ENCODE results near the gene PTPRR.
"Not testable (repeated sequence)": the region's sequence is repeated elsewhere in the genome, so short reads cannot be mapped to it uniquely, and the experiment has no call there.

Gene PTPRR

DNA sequence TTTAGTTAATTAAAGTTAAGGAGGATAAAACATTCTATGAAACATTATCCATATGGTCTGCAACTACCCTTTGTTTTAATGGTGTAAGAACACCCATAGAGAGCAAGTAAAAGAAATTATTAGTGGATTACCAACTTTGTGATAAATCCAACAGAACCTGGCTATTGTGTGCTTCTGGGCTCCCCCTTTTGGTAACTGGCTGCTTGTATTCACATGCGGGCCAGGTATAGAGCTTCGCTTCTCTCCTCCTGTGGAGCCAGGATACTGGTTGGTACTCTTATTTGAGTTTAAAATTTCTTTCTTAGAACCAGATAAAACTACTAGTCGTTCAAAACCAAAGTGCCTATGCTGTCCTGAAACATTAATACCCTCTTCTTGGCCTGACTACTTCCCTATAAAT is 81.0 kb downstream of the PTPRR start:
- no peak for DNase-seq

DNA sequence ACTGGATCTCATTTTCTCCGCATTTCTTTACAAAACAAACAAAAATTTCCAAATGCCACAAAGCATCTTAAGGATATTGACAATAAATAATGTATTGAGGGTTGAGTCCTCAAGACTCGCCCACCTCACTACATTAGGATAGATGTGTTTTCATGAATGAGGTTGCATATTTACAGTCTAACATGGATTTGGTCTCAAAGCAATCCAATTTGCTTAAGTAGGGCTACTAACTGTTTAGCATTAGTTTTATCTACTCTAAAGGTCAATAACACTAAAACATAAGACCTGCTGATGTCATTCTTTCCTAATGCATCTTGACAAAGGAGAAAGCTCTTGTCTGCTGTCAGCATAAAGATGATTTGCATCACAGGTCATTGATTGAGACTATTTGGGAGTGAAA is 82.4 kb downstream of the PTPRR start:
- no peak for DNase-seq

DNA sequence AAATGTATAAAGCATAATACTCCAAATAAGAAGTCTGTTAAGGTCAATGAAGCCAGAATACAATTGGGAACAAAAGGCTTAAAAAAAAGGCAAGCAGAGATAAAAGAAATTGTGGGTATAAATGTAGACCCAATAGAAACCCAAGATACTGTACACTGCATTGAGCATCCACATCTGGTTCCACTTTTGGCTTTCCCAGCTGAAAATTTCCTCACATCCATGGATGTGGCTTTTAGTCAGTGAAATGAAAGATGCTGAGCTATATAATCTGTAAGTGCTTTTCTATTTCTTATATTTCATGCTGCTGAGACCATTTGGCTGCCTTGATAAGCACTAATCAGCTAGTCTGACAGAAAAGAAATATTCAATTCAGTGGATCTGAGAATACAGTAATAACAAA is 83.5 kb downstream of the PTPRR start:
- DNase-seq: no peak

DNA sequence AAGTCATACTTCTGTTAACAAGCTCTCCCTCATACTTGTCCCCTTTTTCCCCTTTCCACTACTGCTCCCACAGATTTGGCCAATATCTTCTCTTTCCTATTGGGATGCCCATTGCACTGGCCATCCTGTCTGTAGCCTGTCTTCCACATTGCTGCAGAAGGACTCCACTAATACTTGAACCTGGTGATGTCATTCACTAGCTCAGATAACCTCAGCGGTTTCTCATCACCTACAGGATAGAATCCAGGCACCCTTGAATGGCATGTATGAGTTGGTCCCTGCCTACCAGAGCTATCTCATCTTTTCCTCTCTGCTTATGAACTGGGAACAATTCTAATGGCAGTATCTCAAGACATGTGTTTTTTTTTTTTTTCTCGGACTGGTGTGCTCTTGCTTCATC is 84.6 kb downstream of the PTPRR start:
- DNase-seq: no peak

DNA sequence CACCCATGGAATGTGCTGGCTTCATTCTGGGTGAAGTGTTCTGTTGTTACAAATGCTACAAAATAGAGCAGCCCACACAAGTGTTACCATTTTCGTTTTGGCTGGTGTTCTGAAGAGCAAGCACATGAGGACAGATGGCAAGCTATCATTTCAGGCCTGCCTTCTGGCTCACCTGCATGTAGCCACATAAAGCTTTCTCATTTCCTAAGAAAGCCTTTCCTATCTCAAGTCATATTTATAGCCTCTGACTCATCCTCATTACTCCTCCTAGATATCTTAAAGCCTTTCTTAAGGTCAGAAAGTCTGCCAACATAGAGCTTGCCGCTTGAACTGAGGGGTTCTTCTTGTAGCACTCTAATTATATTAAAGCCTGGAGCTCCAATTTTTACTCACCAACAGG is 89.0 kb downstream of the PTPRR start:
- DNase-seq: no peak

DNA sequence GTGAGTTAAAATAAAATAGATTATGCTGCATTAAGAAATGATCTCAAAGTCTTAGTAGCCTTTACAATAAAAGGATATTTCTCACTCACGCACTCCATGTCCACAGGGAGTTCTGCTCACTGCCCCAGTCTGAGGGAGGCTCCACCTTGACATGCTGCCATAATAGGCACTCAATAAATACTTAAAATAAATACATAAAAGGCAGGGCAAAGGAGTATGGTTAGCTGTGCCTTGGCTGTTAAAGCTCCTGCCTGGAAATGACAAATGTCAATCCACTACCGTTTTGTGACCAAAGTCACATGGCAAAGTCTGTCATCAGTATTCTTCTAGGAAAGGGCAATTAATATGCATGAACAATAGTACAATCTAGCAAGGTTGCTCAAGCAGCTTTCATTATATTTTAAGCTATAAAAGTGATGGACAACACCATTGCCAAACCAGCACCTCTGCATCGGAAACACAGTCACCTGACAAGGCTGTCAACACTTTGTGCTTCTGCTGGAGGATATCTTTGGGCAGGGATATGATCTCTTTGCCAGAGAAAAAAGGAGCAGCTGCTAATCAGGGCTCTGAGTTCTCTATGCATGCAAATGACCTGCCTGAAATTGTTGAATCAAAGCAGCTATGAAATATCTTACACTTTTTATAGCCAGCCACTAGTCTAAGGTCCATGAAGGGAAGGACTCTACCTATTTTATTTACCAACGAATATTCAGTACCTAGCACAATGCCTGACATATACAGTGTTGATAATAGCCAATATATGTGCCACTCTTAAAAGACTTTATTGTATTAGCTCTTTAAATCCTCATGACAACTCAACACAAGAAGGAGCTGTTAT is 90.1 kb downstream of the PTPRR start:
- DNase-seq: no peak

DNA sequence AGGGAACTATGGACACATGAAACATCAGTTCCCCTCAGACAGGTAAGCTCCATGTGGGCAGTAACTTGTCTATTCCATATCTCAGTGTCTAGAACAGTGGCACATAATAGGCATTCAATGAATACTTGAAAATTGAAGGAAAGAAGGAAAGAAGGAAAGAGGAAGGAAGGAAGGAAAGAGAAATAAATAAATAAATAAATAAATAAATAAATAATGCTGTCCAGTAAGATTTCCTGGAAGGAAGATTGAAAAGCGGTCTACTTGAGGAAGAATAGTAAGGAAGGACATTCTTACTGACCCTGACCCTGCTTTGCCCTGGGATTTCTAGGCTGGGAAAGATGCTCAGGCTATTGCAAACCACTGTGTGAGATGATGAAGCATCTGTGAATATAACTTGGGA is 91.5 kb downstream of the PTPRR start:
- no peak for DNase-seq

DNA sequence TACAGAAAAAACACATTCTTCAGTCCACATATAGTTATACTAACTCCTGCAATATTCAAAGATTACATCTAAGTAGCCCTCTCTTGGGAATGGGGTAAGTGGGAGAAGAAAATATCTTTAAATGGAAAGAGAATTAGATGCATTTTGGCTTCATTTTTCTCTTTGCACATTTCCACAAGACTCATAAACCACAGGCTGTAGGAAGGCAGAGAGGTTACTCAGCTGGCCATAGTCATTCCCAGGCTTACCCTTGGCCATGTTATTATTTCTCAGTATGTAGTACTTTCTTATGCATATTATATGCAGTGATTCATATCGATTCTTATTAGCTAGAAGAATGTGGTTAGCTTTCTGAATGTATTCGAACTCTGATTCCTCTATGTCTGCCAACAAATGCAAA is 92.2 kb downstream of the PTPRR start:
- DNase-seq: no peak

DNA sequence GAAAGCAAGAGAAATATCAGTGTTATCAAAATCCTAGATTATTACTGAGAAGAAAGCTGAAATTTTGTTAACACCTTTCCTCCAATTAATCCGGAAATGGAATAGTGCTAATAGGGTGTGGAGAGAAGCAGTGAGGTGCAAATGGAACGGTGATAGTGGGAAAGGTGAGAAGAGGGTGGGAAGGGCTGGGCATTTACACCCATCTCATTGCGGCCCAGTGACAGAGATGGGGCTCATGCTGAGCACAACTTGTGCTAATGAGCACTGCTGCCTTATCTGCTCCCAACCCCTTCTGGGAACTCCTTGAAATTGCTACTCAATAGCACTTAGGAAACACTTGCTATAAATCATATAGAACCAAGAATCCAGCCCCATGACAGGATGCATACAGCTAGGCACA is 94.4 kb downstream of the PTPRR start:
- DNase-seq: no peak

DNA sequence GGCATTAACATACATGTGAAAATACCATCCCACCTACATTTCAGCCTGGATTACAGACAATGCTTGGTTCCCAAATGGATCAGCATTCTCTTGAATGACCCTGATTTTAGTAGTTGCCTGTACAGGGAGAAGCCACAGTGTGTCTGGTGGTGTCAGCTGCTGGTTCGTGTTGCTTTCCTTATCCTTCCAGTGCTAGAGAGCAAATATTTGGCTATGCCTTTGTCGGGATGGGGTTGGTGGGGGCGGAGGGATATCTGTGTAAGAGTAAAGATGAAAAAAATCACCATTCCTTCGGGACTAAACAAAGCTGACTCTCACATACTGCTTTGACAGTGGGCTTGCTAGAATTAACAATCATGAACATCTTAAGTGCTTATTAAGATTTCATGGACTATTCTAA is 96.0 kb downstream of the PTPRR start:
- DNase-seq: no peak

DNA sequence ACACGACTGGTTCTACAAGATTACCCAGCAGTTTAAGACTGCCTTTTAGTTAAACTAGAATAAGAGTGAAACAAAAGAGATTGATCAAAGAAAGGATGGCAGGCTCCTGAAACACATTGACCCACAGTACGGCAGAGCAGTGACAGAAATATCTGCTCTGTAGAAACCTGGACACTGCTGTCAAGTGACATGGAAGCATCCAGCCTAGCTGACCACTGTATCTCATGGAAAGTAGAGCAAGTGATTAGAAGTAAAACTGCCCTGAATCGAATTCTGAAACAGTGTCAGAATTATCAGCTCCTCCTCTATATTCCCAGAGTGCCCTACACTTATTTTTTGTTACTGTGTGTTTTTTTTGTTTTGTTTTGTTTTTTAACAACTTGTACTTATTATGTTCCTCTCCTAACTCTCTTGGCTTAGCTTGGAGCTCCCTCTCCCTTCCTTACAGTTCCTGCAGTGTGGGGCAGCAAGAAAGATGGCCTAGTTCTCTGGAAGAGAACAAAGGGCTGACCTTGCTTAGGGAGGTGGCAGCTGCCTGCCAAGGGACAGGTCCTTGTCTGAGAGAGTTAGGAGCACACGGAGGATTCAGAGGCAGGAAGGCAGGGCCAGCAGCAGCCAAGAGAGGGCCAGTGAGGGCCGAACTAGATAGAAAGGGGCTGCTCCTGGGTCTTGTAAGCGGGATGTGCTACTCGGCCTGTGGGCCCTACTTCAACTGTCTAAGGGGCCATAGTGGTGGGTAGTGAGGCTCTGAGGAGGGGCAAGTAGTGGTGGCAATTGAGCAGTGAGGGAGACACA is 97.2 kb downstream of the PTPRR start:
- DNase-seq: no peak

DNA sequence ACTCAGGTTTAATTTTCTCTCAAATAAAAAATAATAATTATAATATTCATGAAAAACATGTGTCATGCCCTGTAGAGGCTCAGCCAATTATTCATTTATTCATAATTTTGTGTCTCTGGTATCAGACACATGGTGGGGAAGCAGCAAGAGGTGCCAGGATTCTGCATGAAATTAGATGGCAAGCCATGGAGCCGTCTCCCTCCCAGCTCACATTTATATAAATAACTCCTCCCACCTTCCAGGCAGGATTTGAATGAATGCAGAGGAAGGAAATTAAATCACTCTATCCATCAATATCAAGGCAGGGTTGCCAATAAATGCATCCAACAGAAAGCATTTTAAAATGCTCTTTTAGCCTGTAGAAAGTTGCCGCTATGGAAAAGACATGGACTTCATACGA is 98.1 kb downstream of the PTPRR start:
- no peak for DNase-seq

DNA sequence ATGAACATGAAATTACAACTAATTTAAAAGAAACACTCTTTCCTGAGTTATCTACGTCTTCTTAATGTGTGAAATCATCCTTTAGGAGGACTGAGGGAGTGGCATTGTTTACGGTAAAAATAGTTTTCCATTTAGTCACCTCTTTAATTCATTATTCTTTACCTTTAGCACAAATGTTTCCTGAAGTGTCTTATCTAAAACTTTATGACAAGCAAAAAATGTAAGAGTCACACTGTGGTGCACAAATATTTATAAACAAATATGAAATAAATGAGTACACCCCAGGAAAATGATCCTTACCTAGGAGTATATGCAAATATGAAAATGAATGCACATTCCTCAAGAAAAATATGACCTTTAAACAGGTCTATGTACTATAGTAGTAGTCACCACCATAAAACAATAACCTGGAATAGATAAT is 104.6 kb downstream of the PTPRR start:
- DNase-seq: no peak

DNA sequence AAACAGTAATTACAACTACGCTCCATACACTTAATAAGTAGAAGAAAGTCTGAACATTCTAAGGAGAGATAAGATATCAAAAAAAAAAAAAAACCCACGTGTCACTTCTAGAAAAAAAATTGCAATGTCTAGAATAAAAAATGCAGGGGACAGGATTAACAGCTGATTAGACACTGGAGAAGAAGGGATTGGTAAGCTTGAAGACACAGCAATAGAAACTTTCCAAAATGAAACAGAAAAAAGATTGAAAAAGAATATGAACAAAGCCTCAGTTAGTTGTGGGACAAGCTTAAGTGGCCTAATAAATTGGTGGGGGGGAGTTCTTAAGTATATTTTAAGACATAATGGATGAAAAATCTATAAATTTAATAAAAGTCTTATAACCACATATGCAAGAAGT is 105.5 kb downstream of the PTPRR start:
- no peak for DNase-seq

DNA sequence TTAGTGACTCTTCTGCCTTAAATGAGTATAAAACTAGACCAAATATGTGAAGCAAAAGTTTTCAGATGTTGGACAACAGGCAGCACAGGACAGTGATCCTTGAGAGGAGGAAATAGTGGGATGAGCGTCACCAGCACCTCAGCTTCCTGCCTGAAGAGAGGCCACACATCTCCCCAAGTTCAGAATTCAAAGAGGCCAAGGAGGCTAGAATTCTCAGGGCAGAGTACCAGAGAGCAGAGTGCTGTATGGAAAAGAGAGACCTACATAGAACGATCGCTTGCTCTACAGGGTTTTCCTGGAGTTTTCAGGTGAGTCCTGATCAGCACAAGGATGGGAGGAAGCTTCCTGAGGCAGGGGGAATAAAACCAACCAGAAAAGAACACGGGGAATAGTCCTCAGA is 107.0 kb downstream of the PTPRR start:
- DNase-seq: no peak

DNA sequence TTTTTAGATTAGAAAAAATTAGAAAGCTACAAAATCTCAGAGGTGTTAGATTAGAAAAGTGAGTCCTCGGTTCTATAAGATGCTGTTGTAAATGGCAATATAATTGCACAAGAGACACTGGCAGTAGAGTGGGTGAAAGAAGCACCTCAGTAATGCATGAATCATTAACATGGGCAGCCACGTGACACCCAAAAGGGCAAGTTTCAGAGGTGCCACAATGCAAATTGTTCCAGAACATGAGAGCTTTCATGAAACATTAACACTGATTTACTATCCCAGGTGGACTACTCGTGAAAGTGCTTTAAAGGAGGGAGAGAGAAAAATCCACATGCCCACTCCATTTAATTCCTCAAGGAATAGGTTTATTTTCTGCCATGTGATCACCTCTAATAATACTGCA is 108.4 kb downstream of the PTPRR start:
- no peak for DNase-seq

DNA sequence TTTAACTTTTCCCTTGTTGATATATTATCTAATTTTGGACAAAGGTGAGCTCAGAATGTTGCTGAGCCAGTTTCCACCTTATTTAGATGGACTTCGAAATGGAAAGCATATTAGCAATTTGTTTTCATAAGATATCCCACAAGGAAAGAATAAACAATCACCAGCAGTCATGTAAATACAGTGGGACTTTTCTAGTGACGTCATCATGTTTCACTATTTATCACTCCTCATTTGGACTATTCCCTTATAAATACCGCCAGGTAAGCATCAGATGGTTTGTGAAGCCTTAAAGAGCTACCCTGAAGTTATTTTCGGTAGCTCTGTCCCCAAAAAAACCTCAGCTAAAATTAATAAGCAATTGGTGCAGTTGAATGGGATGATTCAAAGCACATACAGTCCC is 110.7 kb downstream of the PTPRR start:
- no peak for DNase-seq

DNA sequence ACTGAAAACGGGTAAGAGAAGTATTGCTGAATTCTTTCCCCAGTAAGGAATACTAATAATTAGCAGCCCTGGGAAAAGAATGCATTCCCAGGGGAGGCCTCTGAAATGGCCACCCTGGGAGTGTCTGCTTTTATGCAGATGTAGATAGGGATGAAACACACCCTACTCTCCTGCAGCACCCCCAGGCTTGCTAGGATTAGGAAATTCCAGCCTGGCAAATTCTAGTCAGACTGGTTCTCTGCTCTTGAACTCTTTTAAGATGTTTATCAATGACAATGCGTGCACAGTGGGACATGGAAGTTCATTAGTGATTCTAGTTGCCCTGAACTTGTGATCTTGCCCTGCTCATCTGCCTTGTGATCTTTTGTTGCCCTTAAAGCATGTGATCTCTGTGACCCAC is 112.5 kb downstream of the PTPRR start:
- DNase-seq: not testable (repeated sequence)

DNA sequence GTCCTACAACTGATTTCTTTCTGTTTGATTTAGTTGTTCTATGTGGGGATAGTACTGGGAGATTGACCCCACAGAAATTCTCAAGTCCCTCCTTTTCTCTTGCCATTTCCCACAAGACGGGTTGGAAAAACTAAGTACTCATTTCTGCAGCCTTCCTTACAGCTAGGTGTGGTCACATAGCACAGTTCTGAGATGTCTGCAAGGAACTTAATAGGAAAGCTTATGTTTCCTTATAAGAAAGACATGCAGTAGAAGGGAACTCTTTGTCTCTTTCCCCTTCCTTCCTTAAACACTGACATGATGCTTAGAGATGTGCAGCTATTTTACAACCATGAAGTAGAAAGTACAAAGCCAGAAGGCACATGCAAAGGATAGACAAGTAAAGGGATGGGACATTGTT is 113.7 kb downstream of the PTPRR start:
- DNase-seq: no peak

DNA sequence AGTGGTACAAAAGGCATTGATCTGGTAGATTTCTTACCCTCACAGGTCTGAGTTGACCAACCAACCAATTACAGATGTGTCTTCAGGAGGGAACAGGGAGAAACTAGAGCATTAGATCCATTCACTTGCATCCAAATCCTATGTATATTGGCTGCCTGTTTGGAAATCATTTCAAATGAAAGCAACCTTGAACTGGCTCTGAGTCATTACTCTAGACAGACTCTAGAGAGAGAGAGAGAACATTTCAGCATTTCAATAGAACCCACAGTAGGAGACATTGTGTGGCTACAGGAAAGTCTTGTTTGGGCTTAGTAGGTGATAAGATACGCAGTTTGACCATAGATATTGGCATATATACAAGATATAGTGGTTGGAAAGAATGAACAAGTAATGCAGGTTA is 114.5 kb downstream of the PTPRR start:
- no peak for DNase-seq

DNA sequence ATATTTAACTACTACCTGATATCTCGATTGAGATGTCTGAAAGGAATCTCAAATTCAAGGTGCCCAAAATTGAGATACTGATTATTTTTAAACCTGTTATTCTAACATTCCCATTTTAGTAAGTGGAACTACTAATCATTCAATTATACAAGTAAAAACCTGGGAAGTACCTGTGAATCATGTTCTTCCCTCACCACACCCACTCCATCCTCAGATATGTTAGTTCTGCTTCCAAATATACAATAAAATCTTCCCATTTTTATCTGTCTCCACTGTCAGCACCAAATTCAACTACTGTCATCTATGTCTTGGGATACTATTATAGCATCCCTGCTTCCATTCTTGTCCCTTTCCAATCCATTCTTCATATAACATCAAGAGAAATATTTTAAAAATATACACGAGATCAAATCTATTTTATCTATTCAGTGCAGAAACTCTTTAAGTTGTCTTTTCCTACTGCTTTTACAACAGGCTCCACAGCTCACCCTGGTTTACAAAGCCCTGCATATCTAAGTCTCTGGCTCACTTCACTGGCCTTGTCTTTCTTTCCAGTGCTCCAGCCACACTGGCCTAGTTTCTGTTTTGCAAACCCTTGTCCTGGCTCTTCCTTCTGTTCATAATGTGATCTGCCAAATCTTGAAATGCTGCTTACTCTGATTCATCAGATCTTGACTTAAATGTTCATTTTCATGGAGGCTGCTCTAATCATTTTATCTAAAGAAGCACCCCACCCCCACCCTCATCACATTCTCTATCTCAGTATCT is 122.3 kb downstream of the PTPRR start:
- no peak for DNase-seq

DNA sequence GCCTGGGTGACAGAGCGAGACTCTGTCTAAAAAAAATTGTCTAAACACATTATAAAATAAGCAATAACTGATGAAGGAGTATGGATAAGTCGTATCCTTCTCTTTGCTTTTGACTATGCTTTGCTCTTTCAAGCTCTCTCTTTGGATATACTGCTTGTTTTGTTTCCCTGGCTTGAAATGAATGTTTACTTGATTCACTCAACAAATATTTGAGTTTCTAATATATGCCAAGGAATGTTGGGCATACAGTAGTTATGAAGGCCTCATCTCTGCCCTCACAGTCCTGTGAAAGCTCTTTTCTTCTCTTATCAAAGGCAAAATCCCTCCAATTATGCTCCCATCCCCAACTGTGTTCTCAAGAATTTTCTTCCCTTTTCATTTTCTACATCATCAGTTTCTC is 123.5 kb downstream of the PTPRR start:
- no peak for DNase-seq

DNA sequence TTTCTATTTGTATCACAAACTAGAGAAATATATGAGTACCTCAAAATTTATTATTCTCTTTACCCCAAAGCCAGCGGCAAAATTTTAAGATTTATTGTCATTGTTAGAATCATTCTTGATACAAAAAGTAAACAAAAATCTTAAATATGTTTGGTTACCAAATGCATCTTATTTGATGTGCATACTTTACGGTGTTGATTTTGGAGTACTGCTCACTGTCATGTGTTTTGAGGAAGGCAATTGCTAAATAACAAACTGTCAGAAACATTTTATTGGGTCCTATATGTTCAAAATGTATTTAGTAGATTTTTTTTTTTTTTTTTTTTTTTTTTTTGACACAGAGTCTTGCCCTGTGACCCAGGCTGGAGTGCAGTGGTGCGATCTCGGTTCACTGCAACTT is 124.9 kb downstream of the PTPRR start:
- DNase-seq: no peak

DNA sequence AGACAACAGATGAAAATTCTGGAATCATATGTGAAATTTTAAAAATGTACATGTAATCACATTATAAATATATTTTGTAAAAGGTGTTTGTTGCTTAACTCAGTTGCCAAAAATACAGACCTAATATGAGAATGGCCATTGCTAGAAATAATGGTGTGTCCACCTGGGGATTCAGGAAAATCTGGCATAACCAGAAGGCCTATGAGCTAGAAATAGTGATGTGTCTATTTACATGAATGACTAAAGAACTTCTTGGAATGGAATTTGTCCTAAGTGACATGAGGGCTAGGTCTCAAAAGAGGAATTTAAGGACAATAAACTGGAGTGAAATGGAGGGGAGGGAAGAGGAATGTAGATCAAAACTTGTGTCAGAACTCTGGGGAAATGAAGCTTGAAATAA is 126.4 kb downstream of the PTPRR start:
- no peak for DNase-seq

Data from activated gamma-delta T cell (primary cell).